OCI-LY1 (cell line): Measurements from ENCODE around the gene SPATA1.
"Not testable (repeated sequence)": the region's sequence is repeated elsewhere in the genome, so short reads cannot be mapped to it uniquely, and the experiment has no call there.

Experiments used
- H2AFZ ChIP-seq: fragments of 200-600 bp; sonication (generic), shearing (Covaris generic); 2 replicates; pipeline ENCODE4 v1.6.0; 2014; ENCODE audit warnings: antibody characterized with exemption, mild to moderate bottlenecking, low read length
- H3F3A ChIP-seq: fragments of 200-600 bp; sonication (generic), shearing (Covaris generic); 2 replicates; pipeline ENCODE4 v1.6.0; 2014; ENCODE audit warnings: mild to moderate bottlenecking, antibody characterized with exemption, low read length, moderate library complexity; ENCODE audit not compliant: insufficient read depth
- H3K27ac ChIP-seq: fragments of 200-600 bp; sonication (generic); 2 replicates; pipeline ENCODE4 v1.5.1; 2014; ENCODE audit warnings: low read length, mixed run types, mild to moderate bottlenecking, low read depth; ENCODE audit not compliant: poor library complexity, severe bottlenecking
- H3K27me3 ChIP-seq: fragments of 200-600 bp; sonication (generic); 2 replicates; pipeline ENCODE4 v1.6.0; 2014; ENCODE audit warnings: antibody characterized with exemption, mild to moderate bottlenecking, low read length, moderate library complexity; ENCODE audit not compliant: insufficient read depth
- H3K36me3 ChIP-seq: fragments of 200-600 bp; sonication (generic); 2 replicates; pipeline ENCODE4 v1.6.1; 2014; ENCODE audit warnings: mild to moderate bottlenecking, antibody characterized with exemption, low read length, moderate library complexity, mixed read lengths; ENCODE audit not compliant: insufficient read depth
- H3K4me1 ChIP-seq: fragments of 200-600 bp; sonication (generic); 2 replicates; pipeline ENCODE4 v1.5.1; 2014; ENCODE audit warnings: mild to moderate bottlenecking, low read length, moderate library complexity; ENCODE audit not compliant: insufficient read depth, severe bottlenecking
- H3K4me2 ChIP-seq: fragments of 200-600 bp; sonication (generic), shearing (Covaris generic); 2 replicates; pipeline ENCODE4 v1.6.1; 2014; ENCODE audit warnings: low read length
- H3K4me3 ChIP-seq: fragments of 200-600 bp; sonication (generic); 2 replicates; pipeline ENCODE4 v1.5.1; 2014; ENCODE audit warnings: low read length, low read depth, mild to moderate bottlenecking, mixed read lengths; ENCODE audit not compliant: poor library complexity, severe bottlenecking
- H3K79me2 ChIP-seq: fragments of 200-600 bp; shearing (Covaris generic); 2 replicates; pipeline ENCODE4 v1.6.1; 2016; ENCODE audit warnings: mixed run types, low read length, mixed read lengths; ENCODE audit not compliant: insufficient read depth
- H3K9ac ChIP-seq: fragments of 200-600 bp; sonication (generic), shearing (Covaris generic); 2 replicates; pipeline ENCODE4 v1.6.1; 2014; ENCODE audit warnings: mild to moderate bottlenecking, low read length, mixed read lengths
- H3K9me2 ChIP-seq: fragments of 200-600 bp; sonication (generic), shearing (Covaris generic); 2 replicates; pipeline ENCODE4 v1.6.1; 2014; ENCODE audit warnings: low read depth, mild to moderate bottlenecking, low read length, mixed read lengths
- H3K9me3 ChIP-seq: fragments of 200-600 bp; shearing (Covaris generic); 2 replicates; pipeline ENCODE4 v1.6.1; 2014; ENCODE audit warnings: low read length, mixed read lengths
- H4K20me1 ChIP-seq: fragments of 200-600 bp; sonication (generic), shearing (Covaris generic); 2 replicates; pipeline ENCODE4 v1.6.0; 2016; ENCODE audit warnings: mild to moderate bottlenecking, low read length; ENCODE audit not compliant: insufficient read depth
- EZH2 ChIP-seq: fragments of 200-600 bp; sonication (generic), shearing (Covaris generic); IDR thresholded peaks from 2 replicates; pipeline ENCODE4 v1.8.0; 2017; ENCODE audit warnings: borderline replicate concordance, mixed run types, mild to moderate bottlenecking, antibody characterized with exemption, low read length, moderate library complexity, mixed read lengths
- TF ChIP-seq, protein P1 (sequence below): fragments of 200-600 bp; sonication (generic), shearing (Covaris generic); IDR thresholded peaks from 2 replicates; pipeline ENCODE4 v1.5.1; 2017; ENCODE audit warnings: mild to moderate bottlenecking, antibody characterized with exemption, low read length, moderate library complexity, mixed read lengths

SPATA1 gene

DNA sequence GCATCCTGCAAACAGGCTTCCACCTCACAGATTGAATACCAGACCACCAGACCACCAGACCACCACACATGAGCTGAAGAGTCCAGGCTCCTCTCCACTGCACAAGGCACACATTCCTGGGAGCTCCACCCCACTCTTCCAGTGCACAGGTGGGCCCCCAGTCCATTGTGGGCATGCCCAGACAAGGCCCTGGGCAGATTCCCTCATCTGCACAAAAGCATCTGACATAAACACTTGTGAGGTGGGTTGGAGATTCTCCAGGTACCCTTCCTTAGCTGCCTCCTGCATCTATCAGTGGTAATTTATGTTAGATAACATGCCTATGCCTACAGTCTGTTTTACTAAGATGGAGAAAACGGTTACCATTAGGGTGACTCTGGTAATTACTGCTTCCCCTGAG is 79.6 kb downstream of the SPATA1 start:
- no peak overlapping the region for H3K27ac ChIP-seq
- H3K9me2 ChIP-seq, result no peaks in the 10 kb centered on the region
- H4K20me1 ChIP-seq, result no peaks in the 10 kb centered on the region
- H3F3A ChIP-seq, result no peaks in the 10 kb centered on the region
- TF ChIP-seq, protein P1, sequence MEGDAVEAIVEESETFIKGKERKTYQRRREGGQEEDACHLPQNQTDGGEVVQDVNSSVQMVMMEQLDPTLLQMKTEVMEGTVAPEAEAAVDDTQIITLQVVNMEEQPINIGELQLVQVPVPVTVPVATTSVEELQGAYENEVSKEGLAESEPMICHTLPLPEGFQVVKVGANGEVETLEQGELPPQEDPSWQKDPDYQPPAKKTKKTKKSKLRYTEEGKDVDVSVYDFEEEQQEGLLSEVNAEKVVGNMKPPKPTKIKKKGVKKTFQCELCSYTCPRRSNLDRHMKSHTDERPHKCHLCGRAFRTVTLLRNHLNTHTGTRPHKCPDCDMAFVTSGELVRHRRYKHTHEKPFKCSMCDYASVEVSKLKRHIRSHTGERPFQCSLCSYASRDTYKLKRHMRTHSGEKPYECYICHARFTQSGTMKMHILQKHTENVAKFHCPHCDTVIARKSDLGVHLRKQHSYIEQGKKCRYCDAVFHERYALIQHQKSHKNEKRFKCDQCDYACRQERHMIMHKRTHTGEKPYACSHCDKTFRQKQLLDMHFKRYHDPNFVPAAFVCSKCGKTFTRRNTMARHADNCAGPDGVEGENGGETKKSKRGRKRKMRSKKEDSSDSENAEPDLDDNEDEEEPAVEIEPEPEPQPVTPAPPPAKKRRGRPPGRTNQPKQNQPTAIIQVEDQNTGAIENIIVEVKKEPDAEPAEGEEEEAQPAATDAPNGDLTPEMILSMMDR, result no peak
- TF ChIP-seq EZH2, result no peak
- no peak overlapping the region for H3K9ac ChIP-seq
- no peak overlapping the region for H3K4me3 ChIP-seq
- H3K79me2 ChIP-seq, result no peaks in the 10 kb centered on the region
- no peak overlapping the region for H3K4me2 ChIP-seq
- no peak overlapping the region for H2AFZ ChIP-seq
- H3K36me3 ChIP-seq, result no peaks in the 10 kb centered on the region; the same call in 1 of the 2 replicates
- peaks cover 10% of the 10 kb centered on the region; the same call in 1 of the 2 replicates for H3K9me3 ChIP-seq
- H3K4me1 ChIP-seq, result no peaks in the 10 kb centered on the region
- H3K27me3 ChIP-seq, result no peaks in the 10 kb centered on the region

DNA sequence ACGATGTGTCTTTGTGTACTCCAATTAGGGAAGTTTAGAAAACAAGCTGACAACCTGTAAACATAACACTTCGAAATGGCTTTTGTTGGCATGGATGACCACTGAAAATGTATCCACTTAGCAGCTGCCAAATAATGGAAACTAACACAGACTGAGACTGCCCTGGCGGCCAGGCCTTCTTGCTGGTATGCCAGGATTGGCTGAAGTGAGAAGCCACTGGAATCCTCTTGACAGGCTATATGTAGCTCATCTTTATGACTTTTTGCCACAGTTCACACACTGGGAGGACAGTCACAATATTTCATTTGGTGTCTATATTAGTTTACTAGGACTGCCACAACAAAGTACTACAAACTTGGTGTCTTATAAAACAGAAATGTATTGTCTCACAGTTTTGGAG is 80.9 kb downstream of the SPATA1 start:
- Histone ChIP-seq H4K20me1 (no peaks in the 10 kb centered on the region), H3K27me3 (no peaks in the 10 kb centered on the region), H3K27ac (no peak overlapping the region), H3K9ac (no peak overlapping the region), H3K79me2 (no peaks in the 10 kb centered on the region), H3K9me3 (peaks cover 10% of the 10 kb centered on the region; the same call in 1 of the 2 replicates), H3K36me3 (no peaks in the 10 kb centered on the region; the same call in 1 of the 2 replicates), H3K4me3 (no peak overlapping the region), H3K4me2 (no peak overlapping the region), H2AFZ (no peak overlapping the region), H3F3A (no peaks in the 10 kb centered on the region), H3K4me1 (no peaks in the 10 kb centered on the region), H3K9me2 (no peaks in the 10 kb centered on the region)
- no peak for TF ChIP-seq EZH2
- TF ChIP-seq, protein P1, result no peak

- H3K9me3 ChIP-seq, H3K4me3 ChIP-seq, H4K20me1 ChIP-seq, H3K9me2 ChIP-seq, H3K4me1 ChIP-seq, H3F3A ChIP-seq, H2AFZ ChIP-seq, H3K27me3 ChIP-seq, H3K27ac ChIP-seq, H3K4me2 ChIP-seq, H3K9ac ChIP-seq, H3K79me2 ChIP-seq, H3K36me3 ChIP-seq: not testable (repeated sequence)
These were observed 88.8 kb downstream of the SPATA1 start for GRCh38 chr1:84594959-84595358.

DNA sequence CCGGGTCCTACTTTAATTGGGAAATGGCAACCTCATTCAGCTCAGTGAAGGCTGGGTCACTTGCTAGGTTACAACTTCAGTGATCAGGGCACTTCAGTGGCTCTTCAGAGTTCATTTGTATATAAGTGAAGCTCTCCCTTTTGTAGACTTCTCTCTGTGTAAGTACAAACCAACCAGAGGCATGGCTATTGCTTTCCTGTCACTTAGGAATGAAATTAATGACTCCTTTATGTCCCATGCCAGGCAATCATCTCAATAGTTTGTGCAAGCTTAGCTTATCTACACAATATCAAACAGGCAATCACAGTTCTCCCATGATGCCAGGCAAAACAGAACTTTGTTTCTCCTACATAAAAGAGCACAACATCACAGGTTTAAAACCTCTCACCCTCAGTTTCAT is 90.8 kb downstream of the SPATA1 start:
- no peaks in the 10 kb centered on the region for H3K79me2 ChIP-seq
- H3K9me2 ChIP-seq, result no peaks in the 10 kb centered on the region
- no peaks in the 10 kb centered on the region for H3K4me1 ChIP-seq
- no peaks in the 10 kb centered on the region for H3F3A ChIP-seq
- no peaks in the 10 kb centered on the region for H4K20me1 ChIP-seq
- H3K9me3 ChIP-seq, result no peaks in the 10 kb centered on the region
- no peaks in the 10 kb centered on the region for H3K36me3 ChIP-seq
- no peak overlapping the region for H3K27ac ChIP-seq
- no peak overlapping the region for H3K4me3 ChIP-seq
- H3K4me2 ChIP-seq, result no peak overlapping the region
- H2AFZ ChIP-seq, result no peak overlapping the region
- no peak for TF ChIP-seq EZH2
- TF ChIP-seq, protein P1, result no peak
- H3K9ac ChIP-seq, result no peak overlapping the region
- H3K27me3 ChIP-seq, result no peaks in the 10 kb centered on the region
